GM13977 (cell line): Measurements from ENCODE around the gene RPL7L1.

ENCODE experiments used
- DNase-seq: peaks from one replicate; pipeline ENCODE4 v3.0.0; 2012; ENCODE audit warnings: low spot score
- CTCF ChIP-seq: IDR thresholded peaks from 2 replicates; pipeline ENCODE4 v1.5.1; 2012; ENCODE audit warnings: mild to moderate bottlenecking, control low read depth; ENCODE audit not compliant: insufficient read depth; ENCODE audit errors: extremely low read depth, missing control alignments
- in situ Hi-C: fragments of 300-500 bp; cut with MboI; formaldehyde crosslinking; loops from one replicate; pipeline ENCODE4 v1.12.0; 2022; ENCODE audit warnings: low sequenced_read_pairs, low pct_unique_long_range_greater_than_20kb, mixed read lengths, inconsistent platforms; ENCODE audit not compliant: unreplicated experiment

RPL7L1 gene

GRCh38 chr6:42938428-42938796 is 59.0 kb downstream of the RPL7L1 start:
- in situ Hi-C loops = no loop called here
- TF ChIP-seq CTCF = no peak
- no peak for DNase-seq

- no peak for TF ChIP-seq CTCF
- in situ Hi-C loops = no loop called here
- no peak for DNase-seq
Observed at GRCh38 chr6:42938987-42939809, 59.8 kb downstream of the RPL7L1 start.
